PC-3 (cell line): ENCODE results near the gene ABHD12B.

ENCODE experiments used
- EZH2 ChIP-seq: fragments of 300-600 bp; sonication (generic); IDR thresholded peaks from one replicate; pipeline ENCODE4 v1.6.1; 2017; ENCODE audit warnings: antibody characterized with exemption, mild to moderate bottlenecking, low read length; ENCODE audit not compliant: unreplicated experiment
- TF ChIP-seq, protein P1 (sequence below): fragments of 300-600 bp; sonication (generic); conservative IDR thresholded peaks from 2 replicates; pipeline ENCODE4 v1.5.1; 2017; ENCODE audit warnings: antibody characterized with exemption, low read depth, mild to moderate bottlenecking, low read length

DNA sequence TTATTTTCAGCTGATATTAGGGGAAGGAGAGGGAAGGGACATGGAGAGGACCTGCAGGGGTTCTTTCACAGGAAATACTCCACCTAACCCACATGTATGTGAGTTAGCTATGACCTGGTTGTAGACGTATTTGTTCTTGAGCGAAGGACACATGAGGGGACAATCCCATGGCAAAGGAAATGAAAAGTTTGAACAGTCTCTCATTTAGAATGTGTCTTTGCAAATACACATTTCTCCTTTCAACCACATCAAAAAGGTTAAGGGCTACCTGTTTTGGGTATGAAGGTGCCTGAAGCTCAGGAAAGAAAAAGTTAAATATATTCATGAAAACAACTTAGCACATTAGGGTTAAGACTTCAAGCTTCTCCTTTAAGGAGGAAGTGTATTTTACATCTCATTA is 65.0 kb downstream of the ABHD12B start:
- TF ChIP-seq, protein P1, sequence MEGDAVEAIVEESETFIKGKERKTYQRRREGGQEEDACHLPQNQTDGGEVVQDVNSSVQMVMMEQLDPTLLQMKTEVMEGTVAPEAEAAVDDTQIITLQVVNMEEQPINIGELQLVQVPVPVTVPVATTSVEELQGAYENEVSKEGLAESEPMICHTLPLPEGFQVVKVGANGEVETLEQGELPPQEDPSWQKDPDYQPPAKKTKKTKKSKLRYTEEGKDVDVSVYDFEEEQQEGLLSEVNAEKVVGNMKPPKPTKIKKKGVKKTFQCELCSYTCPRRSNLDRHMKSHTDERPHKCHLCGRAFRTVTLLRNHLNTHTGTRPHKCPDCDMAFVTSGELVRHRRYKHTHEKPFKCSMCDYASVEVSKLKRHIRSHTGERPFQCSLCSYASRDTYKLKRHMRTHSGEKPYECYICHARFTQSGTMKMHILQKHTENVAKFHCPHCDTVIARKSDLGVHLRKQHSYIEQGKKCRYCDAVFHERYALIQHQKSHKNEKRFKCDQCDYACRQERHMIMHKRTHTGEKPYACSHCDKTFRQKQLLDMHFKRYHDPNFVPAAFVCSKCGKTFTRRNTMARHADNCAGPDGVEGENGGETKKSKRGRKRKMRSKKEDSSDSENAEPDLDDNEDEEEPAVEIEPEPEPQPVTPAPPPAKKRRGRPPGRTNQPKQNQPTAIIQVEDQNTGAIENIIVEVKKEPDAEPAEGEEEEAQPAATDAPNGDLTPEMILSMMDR, result no peak
- no peak for TF ChIP-seq EZH2
